GM19239 (cell line): Measurements from ENCODE around the gene BCAR3.
"Not testable (repeated sequence)": the region's sequence is repeated elsewhere in the genome, so short reads cannot be mapped to it uniquely, and the experiment has no call there.

Experiments
- DNase-seq: peaks from one replicate; pipeline ENCODE4 v3.0.0; 2011; ENCODE audit warnings: low spot score; ENCODE audit not compliant: insufficient read length
- FAIRE-seq: peaks from 2 replicates; lab custom pipeline; 2011; peaks lifted over from hg19 to GRCh38; lab: Jason Lieb, UNC

The BCAR3 gene

GRCh38 chr1:93692026-93692425 lies 10.4 kb upstream of the BCAR3 start:
- DNase-seq (no peak), FAIRE-seq (peak; percentile 40)

- no peak for DNase-seq
- FAIRE-seq: no peak
Measured at GRCh38 chr1:93690921-93691789, 9.5 kb upstream of the BCAR3 start.

- DNase-seq (no peak), FAIRE-seq (no peak)
Measured at GRCh38 chr1:93690341-93690740, 8.7 kb upstream of the BCAR3 start.

DNA sequence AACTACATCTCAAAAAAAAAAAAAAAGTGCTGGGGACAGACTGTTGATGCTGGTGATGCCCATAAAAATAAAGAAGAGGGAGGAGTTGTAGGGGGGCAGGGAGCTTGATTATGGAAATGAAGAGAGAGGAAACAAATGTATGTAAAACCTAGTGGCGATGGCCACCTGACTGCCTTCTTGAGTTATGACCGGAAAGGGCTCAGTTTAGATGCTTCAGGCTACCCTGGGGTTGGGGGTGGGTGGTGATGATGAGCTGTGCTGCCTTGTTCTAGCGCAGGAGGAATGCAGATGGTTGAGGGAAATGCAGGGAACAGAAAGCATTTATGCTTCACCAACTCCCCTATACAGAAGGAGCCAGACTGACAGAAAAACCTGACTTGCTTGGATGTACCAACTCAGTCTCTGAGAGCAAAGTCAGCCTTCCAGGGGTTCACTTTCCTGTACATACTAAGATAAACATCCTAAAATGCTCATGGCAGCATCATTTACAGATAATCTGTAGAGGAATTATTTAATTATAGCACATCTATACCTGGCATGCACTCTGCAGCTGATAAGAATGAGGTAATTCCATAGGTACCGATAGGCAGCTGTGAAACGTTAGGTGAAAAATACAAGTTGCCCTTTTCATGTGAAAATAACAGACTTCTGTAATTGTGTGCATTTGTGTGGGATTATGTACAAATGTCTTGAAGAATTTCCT lies 8.0 kb upstream of the BCAR3 start:
- DNase-seq: no peak
- FAIRE-seq: peak; percentile 23

DNA sequence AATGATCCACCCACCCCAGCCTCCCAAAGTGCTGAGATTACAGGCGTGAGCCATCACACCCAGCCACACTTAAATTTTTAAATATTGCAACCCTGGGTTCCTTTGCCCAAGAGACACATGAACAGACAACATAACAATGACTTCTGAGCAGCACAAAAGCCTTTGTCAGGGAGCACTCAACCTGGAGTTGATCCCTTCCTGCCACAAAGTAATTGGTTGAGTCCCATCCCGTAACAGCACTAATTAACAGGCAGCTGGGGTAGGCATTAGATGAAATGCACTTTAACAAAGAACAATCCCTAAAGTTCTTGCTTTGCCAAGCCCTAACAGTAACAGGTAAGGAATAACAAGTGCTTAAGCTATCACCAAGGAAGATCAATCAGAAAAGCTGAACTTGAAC lies 5.9 kb upstream of the BCAR3 start:
- DNase-seq (no peak), FAIRE-seq (no peak)

DNA sequence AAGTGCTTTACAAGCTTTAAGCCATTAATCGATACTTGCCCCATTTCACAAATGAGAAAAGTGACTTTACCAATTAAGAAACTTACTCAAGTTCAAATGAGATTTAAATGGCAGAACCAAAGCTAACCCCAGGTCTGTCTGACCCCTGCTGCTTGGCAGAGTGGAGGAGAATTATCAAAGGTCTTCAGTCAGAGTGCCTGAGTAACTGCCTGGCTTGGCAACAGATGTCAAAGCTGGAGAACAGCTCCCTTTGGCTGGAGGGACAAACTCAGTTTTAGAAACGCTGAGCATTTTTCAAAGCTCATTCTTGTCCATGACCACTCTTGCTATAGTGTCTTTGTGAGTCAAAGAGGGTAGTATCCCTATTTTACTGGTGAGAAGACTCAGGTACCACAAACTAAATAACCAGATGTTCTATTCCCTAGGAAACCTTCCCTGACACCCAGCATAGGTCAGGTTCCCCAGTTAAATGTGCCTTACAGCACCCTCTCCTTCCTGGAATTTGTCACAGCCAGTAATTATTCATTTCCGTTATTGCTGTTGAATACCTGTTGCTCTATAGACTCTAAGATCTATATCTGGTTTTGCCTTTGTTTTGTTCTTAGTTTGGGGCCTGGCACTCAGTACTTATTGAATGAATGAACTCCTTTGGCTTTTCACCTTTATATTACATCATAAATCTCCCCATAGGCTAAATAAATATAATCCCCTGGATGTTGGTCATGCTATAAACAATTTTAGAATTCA lies 5.0 kb upstream of the BCAR3 start:
- FAIRE-seq: no peak
- DNase-seq: no peak

GRCh38 chr1:93685918-93686317 lies 4.3 kb upstream of the BCAR3 start:
- no peak for DNase-seq
- no peak for FAIRE-seq

DNA sequence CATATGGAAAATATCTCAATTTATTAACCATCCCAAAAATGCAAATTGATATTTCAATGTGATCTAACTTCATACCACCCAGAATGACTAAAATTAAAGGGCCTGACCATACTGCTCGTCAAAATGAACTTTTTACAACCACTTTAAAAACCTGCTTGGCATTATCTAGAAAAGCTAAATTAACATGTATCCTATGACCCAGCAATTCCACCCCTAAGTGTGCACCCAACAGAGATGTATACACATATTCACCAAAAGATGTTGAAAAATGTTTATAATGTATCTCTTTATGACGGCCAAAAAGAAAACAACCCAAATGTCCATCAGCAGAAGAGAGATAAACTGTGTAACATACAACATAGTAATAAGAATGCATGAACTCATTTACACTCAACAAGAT lies 1.6 kb upstream of the BCAR3 start:
- FAIRE-seq (no peak), DNase-seq (no peak)

GRCh38 chr1:93681989-93682412 lies 364 bp upstream of the BCAR3 start:
- no peak for DNase-seq

DNA sequence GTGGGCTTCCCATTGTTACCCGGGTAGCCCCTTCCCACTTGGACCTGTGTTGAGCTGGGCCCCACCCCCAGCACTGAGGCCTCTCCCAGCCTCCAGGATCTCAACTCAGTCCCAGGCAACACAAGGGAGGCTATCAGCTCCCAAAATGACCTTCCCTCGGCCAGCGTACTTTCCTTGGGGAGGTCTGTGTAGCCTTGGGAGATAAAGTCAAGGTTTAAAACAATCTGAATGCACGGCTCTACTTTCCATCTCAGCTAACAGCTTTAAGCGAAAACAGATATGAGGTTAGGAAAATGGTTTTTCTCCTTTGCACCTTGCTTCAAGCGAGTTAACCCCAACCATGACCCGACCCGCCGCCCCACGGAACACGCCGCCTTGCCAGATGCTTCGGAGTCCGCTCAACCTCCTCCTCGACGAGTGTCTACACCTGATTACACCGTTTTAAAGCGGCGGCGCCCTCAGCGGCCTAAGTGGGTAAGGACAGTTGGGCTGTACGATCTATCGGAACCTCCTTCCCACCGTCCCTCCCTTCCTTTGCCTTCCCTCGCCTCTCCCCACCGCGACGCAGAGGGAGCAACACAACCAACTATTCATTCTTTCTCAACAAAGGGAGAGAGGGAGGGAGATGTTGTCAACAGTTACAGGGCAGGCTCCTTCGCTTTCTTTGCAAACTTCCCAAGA lies 1.1 kb downstream of the BCAR3 start:
- peak; percentile 89 for FAIRE-seq
- peak; percentile 71 for DNase-seq

More at GRCh38 chr1:93681989-93682412, 364 bp upstream of the BCAR3 start:
- FAIRE-seq: peak; percentile 14

DNA sequence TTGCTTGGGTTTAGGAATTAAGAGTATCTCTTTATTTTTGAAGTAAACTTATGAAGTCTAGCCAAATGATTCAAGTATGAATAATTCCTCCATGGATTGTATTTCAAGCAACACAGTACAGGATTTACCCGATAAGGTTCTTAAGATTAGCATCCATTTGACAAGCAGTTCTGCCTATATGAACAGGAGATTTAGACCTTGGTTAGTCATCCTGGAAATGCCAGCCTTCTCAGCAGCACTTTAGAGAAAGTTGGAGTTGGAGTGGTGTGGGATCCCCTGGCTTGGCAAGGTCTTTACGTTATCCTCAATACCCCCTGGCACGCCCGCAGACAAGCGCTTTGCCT lies 1.6 kb downstream of the BCAR3 start:
- DNase-seq (no peak), FAIRE-seq (no peak)

- DNase-seq: no peak
- no peak for FAIRE-seq
Measured at GRCh38 chr1:93679546-93679945, 2.1 kb downstream of the BCAR3 start.

DNA sequence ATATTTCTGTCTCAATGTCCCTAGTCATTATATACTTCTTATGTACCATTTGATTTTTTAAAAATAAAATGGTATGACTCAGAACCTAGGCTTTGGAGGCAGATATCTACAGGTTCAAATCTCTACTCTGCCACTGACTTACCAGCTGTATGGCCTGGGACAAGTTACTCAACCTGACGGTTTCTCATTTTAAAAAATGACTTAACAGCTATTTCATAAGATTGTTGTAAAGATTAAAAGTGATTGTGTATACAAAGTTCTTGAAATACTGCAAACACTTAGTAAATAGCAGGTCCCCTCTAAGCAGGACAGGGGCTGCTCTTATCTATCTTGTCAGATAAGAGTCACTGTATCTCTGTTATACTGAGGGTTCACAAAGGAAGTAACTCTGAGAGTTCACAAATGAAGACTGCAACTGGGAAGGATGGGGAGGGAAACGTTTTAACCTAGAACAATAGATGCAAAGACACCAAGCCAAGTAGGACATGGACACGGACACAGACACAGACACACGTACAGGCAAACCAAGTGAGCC lies 2.6 kb downstream of the BCAR3 start:
- DNase-seq (no peak), FAIRE-seq (no peak)

DNA sequence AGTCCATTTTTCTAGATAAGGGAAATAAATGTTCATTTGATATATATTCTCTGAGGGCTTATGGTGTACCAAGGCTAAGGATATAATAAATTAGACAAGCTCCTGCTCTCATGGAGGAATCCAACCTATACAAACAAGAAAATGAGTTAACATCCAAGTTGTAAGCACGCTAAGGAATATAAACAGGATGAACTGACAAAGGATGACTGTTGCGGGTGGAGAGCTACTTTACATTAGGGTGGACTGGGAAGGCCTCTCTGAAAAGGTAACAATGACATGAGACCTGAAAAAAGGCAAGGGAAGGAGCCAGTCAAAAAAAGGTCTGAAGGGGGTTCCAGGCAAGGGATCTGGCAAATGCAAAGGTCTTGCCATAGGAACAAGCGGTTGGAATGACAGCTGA lies 3.1 kb downstream of the BCAR3 start:
- no peak for FAIRE-seq

GRCh38 chr1:93677729-93678128 lies 3.9 kb downstream of the BCAR3 start:
- FAIRE-seq (no peak), DNase-seq (no peak)

More for the DNA sequence above, 3.1 kb downstream of the BCAR3 start:
- no peak for DNase-seq

DNA sequence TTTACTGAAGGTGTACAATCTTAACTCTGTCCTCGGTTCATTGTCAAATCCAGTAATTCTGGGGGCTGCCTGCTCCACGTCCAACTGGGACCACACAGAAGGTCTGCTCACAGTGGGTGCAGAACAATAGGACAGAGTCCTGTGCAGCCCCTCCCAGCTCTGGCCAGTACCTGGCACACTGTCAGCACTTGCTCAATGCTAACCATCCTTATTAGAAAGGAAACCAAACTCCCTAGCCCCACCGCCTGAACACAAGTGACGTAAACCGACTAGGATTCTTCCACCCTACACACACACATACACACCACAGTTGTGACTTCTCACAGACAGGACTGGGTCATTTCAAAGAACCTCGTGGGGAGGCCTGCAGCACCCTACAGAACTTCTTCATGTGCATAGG lies 5.2 kb downstream of the BCAR3 start:
- no peak for FAIRE-seq
- no peak for DNase-seq

GRCh38 chr1:93675931-93676330 lies 5.7 kb downstream of the BCAR3 start:
- FAIRE-seq: no peak
- no peak for DNase-seq

- DNase-seq (no peak), FAIRE-seq (no peak)
Measured at GRCh38 chr1:93675271-93675670, 6.4 kb downstream of the BCAR3 start.

- not testable (repeated sequence) for DNase-seq, FAIRE-seq
Measured at GRCh38 chr1:93674071-93674470, 7.6 kb downstream of the BCAR3 start.

- DNase-seq (no peak), FAIRE-seq (no peak)
Measured at GRCh38 chr1:93673163-93673829, 8.3 kb downstream of the BCAR3 start.
